Measurements from ENCODE around the gene ELFN1. TPM values are rescaled to one million over a fixed set of nuclear protein-coding genes. Genes with fewer than 3 reads are reported as not detected.

Gene ELFN1
- total RNA-seq, 3 donors from 2014 or later: 0.59 to 1.3 (median 0.96) TPM

DNA sequence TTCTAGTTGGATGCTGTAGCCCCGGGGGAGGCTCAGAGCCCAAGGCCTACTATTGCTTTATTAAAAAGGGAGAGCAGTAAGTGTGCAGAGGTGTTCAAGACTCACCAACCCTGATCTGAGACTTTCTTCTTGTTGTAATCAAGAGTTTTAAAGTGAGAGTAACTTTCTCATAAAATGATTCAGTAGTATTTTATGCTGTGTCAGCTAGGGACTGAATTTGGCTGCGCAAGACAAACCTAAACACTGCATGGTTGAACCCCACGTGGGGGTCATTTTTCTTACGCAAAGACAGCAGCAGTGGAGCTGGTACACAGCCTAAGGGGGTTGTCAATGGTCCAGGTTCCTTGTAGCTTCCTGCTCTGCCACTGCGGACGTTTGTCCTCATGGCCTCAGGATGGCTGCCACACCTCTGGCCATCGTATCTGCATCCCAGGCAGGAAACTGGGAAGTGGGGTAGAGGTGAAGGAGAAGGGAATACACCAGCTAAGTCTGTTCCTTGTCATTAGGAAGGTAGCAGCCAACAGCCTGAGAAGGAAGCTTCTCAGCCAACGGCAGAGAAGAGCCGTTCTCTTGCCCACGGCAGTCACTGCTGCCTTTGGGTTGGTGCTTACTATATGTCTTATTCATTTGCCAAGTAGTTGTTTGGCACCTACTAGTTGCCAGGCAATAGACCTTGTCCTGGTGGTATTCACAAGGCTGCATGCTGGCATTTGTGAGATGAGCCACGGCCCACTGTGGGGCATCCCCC, 44.7 kb downstream of the ELFN1 start:
- H3K4me3 ChIP-seq: no peak overlapping the region
- DNase-seq (ENCODE audit: low spot score in 2 of 2): no peak
- TF ChIP-seq POLR2A (IDR thresholded peaks at IDR 0.05) (no peak), POLR2AphosphoS5 (IDR thresholded peaks at IDR 0.05) (no peak)
- TF ChIP-seq, protein P1, sequence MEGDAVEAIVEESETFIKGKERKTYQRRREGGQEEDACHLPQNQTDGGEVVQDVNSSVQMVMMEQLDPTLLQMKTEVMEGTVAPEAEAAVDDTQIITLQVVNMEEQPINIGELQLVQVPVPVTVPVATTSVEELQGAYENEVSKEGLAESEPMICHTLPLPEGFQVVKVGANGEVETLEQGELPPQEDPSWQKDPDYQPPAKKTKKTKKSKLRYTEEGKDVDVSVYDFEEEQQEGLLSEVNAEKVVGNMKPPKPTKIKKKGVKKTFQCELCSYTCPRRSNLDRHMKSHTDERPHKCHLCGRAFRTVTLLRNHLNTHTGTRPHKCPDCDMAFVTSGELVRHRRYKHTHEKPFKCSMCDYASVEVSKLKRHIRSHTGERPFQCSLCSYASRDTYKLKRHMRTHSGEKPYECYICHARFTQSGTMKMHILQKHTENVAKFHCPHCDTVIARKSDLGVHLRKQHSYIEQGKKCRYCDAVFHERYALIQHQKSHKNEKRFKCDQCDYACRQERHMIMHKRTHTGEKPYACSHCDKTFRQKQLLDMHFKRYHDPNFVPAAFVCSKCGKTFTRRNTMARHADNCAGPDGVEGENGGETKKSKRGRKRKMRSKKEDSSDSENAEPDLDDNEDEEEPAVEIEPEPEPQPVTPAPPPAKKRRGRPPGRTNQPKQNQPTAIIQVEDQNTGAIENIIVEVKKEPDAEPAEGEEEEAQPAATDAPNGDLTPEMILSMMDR (IDR thresholded peaks at IDR 0.05): no peak
- peaks cover 8% of the 10 kb centered on the region in 2 donors for H3K9me3 ChIP-seq
- no peaks in the 10 kb centered on the region for H3K36me3 ChIP-seq
- H3K27me3 ChIP-seq: peaks cover 0 to 11% of the 10 kb centered on the region in 2 donors
- no peaks in the 10 kb centered on the region for H3K4me1 ChIP-seq
- H3K27ac ChIP-seq: no peak overlapping the region
- intact Hi-C loops (cut with DNase I; ENCODE audit: low total_unique reads): no loop called here

DNA sequence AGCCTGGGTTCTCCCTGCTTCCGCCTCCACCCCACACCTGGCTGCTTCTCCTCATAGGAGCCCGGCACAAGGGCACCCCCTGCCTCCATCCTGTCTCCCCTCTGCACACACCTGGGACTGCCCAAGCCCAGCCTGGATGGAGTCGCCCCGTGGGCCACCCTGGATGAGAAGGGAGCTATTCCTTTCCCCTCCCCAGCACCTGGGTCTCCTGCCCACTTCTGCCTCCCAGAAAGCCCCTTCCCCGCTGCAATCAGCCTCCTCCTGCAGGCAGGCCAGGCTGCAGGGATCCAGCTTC, 45.2 kb downstream of the ELFN1 start:
- TF ChIP-seq POLR2AphosphoS5 (IDR thresholded peaks at IDR 0.05) (no peak), POLR2A (IDR thresholded peaks at IDR 0.05) (no peak)
- TF ChIP-seq, protein P1 (IDR thresholded peaks at IDR 0.05): no peak
- no peaks in the 10 kb centered on the region for H3K4me1 ChIP-seq
- no peaks in the 10 kb centered on the region for H3K36me3 ChIP-seq
- intact Hi-C loops (cut with DNase I; ENCODE audit: low total_unique reads): no loop called here
- H3K4me3 ChIP-seq: no peak overlapping the region
- no peak for DNase-seq (ENCODE audit: low spot score in 2 of 2)
- no peak overlapping the region for H3K27ac ChIP-seq
- H3K9me3 ChIP-seq: peaks cover 5 to 6% of the 10 kb centered on the region in 2 donors
- H3K27me3 ChIP-seq: peaks cover 0 to 11% of the 10 kb centered on the region in 2 donors

DNA sequence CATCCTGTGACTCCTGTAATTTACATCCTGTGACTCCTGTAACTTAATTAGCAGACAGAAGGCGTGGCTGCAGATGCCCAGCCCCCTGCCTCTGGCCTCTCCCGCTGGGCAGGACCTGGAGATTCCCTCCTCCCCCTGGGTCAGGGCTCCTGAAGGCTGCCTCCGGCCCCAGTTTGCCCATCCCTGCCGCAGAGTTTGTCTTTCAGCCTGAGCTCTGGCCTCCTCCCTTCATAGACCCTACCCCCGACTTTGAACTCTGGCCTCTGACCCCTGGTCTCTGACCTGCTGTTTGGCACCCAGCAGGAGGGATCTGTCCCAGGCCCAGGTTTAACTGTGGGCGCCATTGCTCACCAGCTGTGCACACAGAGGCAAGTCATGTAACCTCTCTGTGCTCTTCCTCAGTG, 45.6 kb downstream of the ELFN1 start:
- Histone ChIP-seq H3K9me3 (peaks cover 3 to 5% of the 10 kb centered on the region in 2 donors), H3K4me1 (no peaks in the 10 kb centered on the region), H3K36me3 (no peaks in the 10 kb centered on the region), H3K27ac (no peak overlapping the region), H3K4me3 (no peak overlapping the region), H3K27me3 (peaks cover 0 to 11% of the 10 kb centered on the region in 2 donors)
- no peak for DNase-seq (ENCODE audit: low spot score in 2 of 2)
- intact Hi-C loops (cut with DNase I; ENCODE audit: low total_unique reads): no loop called here
- TF ChIP-seq, protein P1 (IDR thresholded peaks at IDR 0.05): no peak
- TF ChIP-seq POLR2AphosphoS5 (IDR thresholded peaks at IDR 0.05): no peak
- no peak for TF ChIP-seq POLR2A (IDR thresholded peaks at IDR 0.05)

DNA sequence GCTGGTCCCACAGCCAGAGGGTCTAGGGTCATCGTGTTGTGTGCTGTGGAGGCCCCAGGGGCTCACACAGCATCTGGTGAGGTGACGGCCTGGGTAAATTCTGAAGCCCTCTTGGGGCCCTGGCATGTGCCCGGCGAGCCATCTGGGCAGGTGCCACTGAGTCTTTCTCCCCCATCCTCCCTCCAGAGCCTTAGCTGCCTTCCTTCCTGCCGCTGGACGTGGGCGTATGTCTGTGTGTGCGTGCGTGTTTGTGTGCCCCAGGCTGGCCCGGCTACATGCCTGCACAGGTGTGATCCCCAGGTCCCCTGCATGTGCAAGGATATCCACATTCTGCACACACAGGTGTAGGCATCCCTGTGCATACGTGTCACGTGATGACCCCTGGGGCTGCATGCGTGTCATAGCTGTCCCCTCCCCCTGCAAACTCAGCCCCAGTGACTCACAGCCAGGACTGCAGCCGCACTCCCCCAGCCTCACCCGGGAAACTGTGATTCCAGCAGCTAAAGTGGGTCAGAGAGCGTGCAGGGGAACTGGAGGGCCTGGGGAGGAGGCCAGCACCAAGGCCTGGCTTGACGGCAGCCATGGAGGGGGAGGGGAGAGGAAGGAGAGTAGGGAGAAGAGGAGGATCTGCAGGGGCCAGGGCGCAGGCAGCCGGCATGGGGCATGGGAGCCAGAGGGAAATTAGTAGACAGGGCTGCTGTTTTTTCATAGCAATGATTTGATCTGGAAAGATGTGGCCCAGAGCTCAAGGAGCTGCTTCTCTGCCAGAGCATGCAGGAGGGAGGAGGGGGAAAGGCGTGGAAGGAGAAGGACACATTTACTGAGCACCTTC, 46.4 kb downstream of the ELFN1 start:
- Histone ChIP-seq H3K27ac (no peak overlapping the region), H3K4me3 (no peak overlapping the region), H3K9me3 (peaks cover 3 to 5% of the 10 kb centered on the region in 2 donors), H3K36me3 (no peaks in the 10 kb centered on the region), H3K4me1 (no peaks in the 10 kb centered on the region), H3K27me3 (peaks cover 0 to 11% of the 10 kb centered on the region in 2 donors)
- no peak for DNase-seq (ENCODE audit: low spot score in 2 of 2)
- TF ChIP-seq, protein P1 (IDR thresholded peaks at IDR 0.05): no peak
- TF ChIP-seq POLR2AphosphoS5 (IDR thresholded peaks at IDR 0.05) (no peak), POLR2A (IDR thresholded peaks at IDR 0.05) (no peak)
- intact Hi-C loops (cut with DNase I; ENCODE audit: low total_unique reads): no loop called here

DNA sequence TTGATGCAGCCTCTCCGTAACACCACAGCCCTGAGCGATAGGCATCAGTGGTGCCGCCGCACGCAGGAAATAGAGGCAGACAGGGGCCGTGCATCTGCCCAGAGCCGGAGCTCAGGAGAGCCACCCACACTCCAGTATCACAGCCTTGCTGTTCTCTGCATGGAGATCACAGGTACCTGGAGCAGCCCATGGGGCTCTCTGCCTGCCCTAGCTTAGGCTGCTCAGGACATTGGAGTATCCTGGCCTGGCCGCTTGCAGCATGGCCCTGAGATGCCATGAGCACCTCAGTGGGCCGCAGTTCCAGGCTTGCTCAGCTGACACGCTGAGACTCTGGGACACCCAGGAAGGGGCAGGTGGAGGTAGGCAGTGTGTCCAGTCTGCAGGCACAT, 47.0 kb downstream of the ELFN1 start:
- H3K9me3 ChIP-seq: peaks cover 3 to 5% of the 10 kb centered on the region in 2 donors
- H3K27me3 ChIP-seq: peaks cover 0 to 11% of the 10 kb centered on the region in 2 donors
- no peak overlapping the region for H3K27ac ChIP-seq
- H3K4me3 ChIP-seq: no peak overlapping the region
- H3K4me1 ChIP-seq: no peaks in the 10 kb centered on the region
- no peak for DNase-seq (ENCODE audit: low spot score in 2 of 2)
- no peaks in the 10 kb centered on the region for H3K36me3 ChIP-seq
- TF ChIP-seq POLR2A (IDR thresholded peaks at IDR 0.05): no peak
- TF ChIP-seq, protein P1 (IDR thresholded peaks at IDR 0.05): no peak
- no peak for TF ChIP-seq POLR2AphosphoS5 (IDR thresholded peaks at IDR 0.05)
- intact Hi-C loops (cut with DNase I; ENCODE audit: low total_unique reads): no loop called here
